Prostate gland (tissue), 2 donors: ENCODE measurements around the gene PARVB. TPM values are rescaled to one million over a fixed set of nuclear protein-coding genes. Genes with fewer than 3 reads are reported as not detected.
A peak's percentile ranks its signal among the peaks of the same experiment; 100 is the strongest.

ENCODE experiments used
- DNase-seq: peaks from one replicate; pipeline ENCODE4 v3.0.0-alpha.2; 2019; ENCODE audit warnings: low spot score
- H3K27ac ChIP-seq, 2 donors: fragments of 200-600 bp; sonication (generic); 2 replicates each; pipeline ENCODE4 v1.5.1; 2017 to 2019
- H3K27me3 ChIP-seq: fragments of 200-600 bp; sonication (generic); replicated peaks from 2 replicates; pipeline ENCODE4 v1.5.1; 2019; ENCODE audit not compliant: insufficient read depth
- H3K36me3 ChIP-seq, 2 donors: fragments of 200-600 bp; sonication (generic); 1 replicate in 1 of 2; 2 replicates in 1 of 2; pipeline versions ENCODE4 v1.5.1 to v1.8.1; 2017 to 2019
- H3K4me1 ChIP-seq: fragments of 200-600 bp; sonication (generic); replicated peaks from 2 replicates; pipeline ENCODE4 v1.5.1; 2019
- H3K4me3 ChIP-seq, 2 donors: fragments of 200-600 bp; sonication (generic); 2 replicates each; pipeline ENCODE4 v1.5.1; 2017 to 2019
- H3K9me3 ChIP-seq: fragments of 200-600 bp; sonication (generic); 2 replicates; pipeline ENCODE4 v1.5.1; 2017
- CTCF ChIP-seq, 4 experiments: fragments of 200-600 bp in 2 of 4; fragments of 450-650 bp in 2 of 4; sonication (generic) in 2 of 4; IDR thresholded peaks; 1 replicate in 3 of 4; 2 replicates in 1 of 4; pipeline ENCODE4 v1.5.1; 2016 to 2019; ENCODE audit warnings: antibody characterized with exemption in 4 of 4, mild to moderate bottlenecking in 2 of 4, moderate library complexity in 2 of 4
- POLR2A ChIP-seq: fragments of 450-650 bp; IDR thresholded peaks from one replicate; pipeline ENCODE4 v1.6.1; 2016; ENCODE audit warnings: antibody characterized with exemption, mild to moderate bottlenecking
- POLR2AphosphoS5 ChIP-seq: sonication (generic); formaldehyde crosslinking; IDR thresholded peaks from one replicate; pipeline ENCODE4 v1.6.1; 2017; ENCODE audit warnings: antibody characterized with exemption
- WGBS: methylation state at CpG from one replicate; pipeline ENCODE4 v1.1.5; 2018; 5-methylcytosine and 5-hydroxymethylcytosine counted together
- intact Hi-C: fragments of 100-400 bp; cut with DNase I; formaldehyde crosslinking; loops from one replicate; pipeline ENCODE4 v1.14.2; 2022
- total RNA-seq, 2 donors: library from RNA; depleted of rRNA; stranded (reverse); fragments of >200 nt; gene quantifications; one replicate each; pipeline ENCODE4 v1.1.0, GENCODE V29; 2016

PARVB gene
- total RNA-seq, 2 donors from 2014 or later, result 11.7 to 28.4 TPM

- intact Hi-C loops, result no loop called here
- TF ChIP-seq POLR2A, result no peak
- no peak for TF ChIP-seq CTCF (IDR thresholded peaks at IDR 0.05)
- TF ChIP-seq POLR2AphosphoS5, result no peak
- 63% methylated on average over 40 of the region's 40 CpGs for WGBS
- Histone ChIP-seq H3K4me3 (peak overlapping the region in 1 of 2 donors; percentile 1), H3K36me3 (no peaks in the 10 kb centered on the region), H3K4me1 (no peaks in the 10 kb centered on the region), H3K27me3 (no peaks in the 10 kb centered on the region), H3K9me3 (no peaks in the 10 kb centered on the region), H3K27ac (peak overlapping the region in 1 of 2 donors; percentile 45)
- no peak for DNase-seq
Observed at GRCh38 chr22:44181033-44181911, 157.2 kb downstream of the PARVB start.

GRCh38 chr22:44181912-44182587 is 157.9 kb downstream of the PARVB start:
- H3K4me1 ChIP-seq, result no peaks in the 10 kb centered on the region
- no peaks in the 10 kb centered on the region for H3K27me3 ChIP-seq
- H3K9me3 ChIP-seq, result no peaks in the 10 kb centered on the region
- H3K36me3 ChIP-seq, result no peaks in the 10 kb centered on the region
- intact Hi-C loops, result no loop called here
- WGBS, result 71% methylated on average over 17 of the region's 17 CpGs
- TF ChIP-seq POLR2AphosphoS5 (no peak), POLR2A (no peak), CTCF (IDR thresholded peaks at IDR 0.05) (no peak)
- peak overlapping the region in 1 of 2 donors; percentile 45 for H3K27ac ChIP-seq
- peak overlapping the region in 1 of 2 donors; percentile 1 for H3K4me3 ChIP-seq
- no peak for DNase-seq

- Histone ChIP-seq H3K27me3 (no peaks in the 10 kb centered on the region), H3K4me1 (no peaks in the 10 kb centered on the region), H3K4me3 (no peak overlapping the region), H3K36me3 (no peaks in the 10 kb centered on the region), H3K27ac (no peak overlapping the region), H3K9me3 (no peaks in the 10 kb centered on the region)
- intact Hi-C loops, result no loop called here
- no peak for TF ChIP-seq POLR2A
- TF ChIP-seq POLR2AphosphoS5, result no peak
- TF ChIP-seq CTCF (IDR thresholded peaks at IDR 0.05), result no peak
- 90% methylated on average over 17 of the region's 17 CpGs for WGBS
- no peak for DNase-seq
Observed at GRCh38 chr22:44182588-44183286, 158.6 kb downstream of the PARVB start.

- H3K4me3 ChIP-seq, result no peak overlapping the region
- H3K27ac ChIP-seq, result no peak overlapping the region
- TF ChIP-seq POLR2A (no peak), POLR2AphosphoS5 (no peak), CTCF (IDR thresholded peaks at IDR 0.05) (no peak)
- no peaks in the 10 kb centered on the region for H3K36me3 ChIP-seq
- no peaks in the 10 kb centered on the region for H3K9me3 ChIP-seq
- H3K4me1 ChIP-seq, result no peaks in the 10 kb centered on the region
- WGBS, result 76% methylated on average over 8 of the region's 8 CpGs
- no peak for DNase-seq
- no peaks in the 10 kb centered on the region for H3K27me3 ChIP-seq
- intact Hi-C loops, result no loop called here
Observed at GRCh38 chr22:44183287-44183588, 159.1 kb downstream of the PARVB start.
